HEK293T (cell line): Measurements from ENCODE around the gene CCR2.

Experiments
- ARNT ChIP-seq: fragments of 450-650 bp; IDR thresholded peaks from 2 replicates; pipeline ENCODE4 v1.6.1; 2017; ENCODE audit warnings: mild to moderate bottlenecking
- FOXA1 ChIP-seq: fragments of 450-650 bp; IDR thresholded peaks from 2 replicates; pipeline ENCODE4 v1.6.1; 2016; ENCODE audit warnings: mild to moderate bottlenecking
- NFRKB ChIP-seq: fragments of 450-650 bp; IDR thresholded peaks from 2 replicates; pipeline ENCODE4 v1.6.1; 2016; ENCODE audit warnings: mild to moderate bottlenecking, moderate library complexity
- SP1 ChIP-seq: fragments of 450-650 bp; IDR thresholded peaks from 2 replicates; pipeline ENCODE4 v1.6.1; 2017
- SUZ12 ChIP-seq: fragments of 450-650 bp; IDR thresholded peaks from 2 replicates; pipeline ENCODE4 v1.6.1; 2016; ENCODE audit warnings: mild to moderate bottlenecking

GRCh38 chr3:46349484-46350261, 4.2 kb upstream of the CCR2 start:
- no peak for TF ChIP-seq SUZ12
- TF ChIP-seq SP1 = no peak
- no peak for TF ChIP-seq NFRKB
- TF ChIP-seq FOXA1 = no peak
- no peak for TF ChIP-seq ARNT
